Fibroblast of lung (primary cell): ENCODE data around the gene LAMA5. TPM values are rescaled to one million over a fixed set of nuclear protein-coding genes. Genes with fewer than 3 reads are reported as not detected.

Source experiments
- DNase-seq, 2 donors: peaks; one replicate each; pipeline versions ENCODE4 v3.0.0 to v3.0.0-alpha.2; 2010; ENCODE audit warnings: low read depth in 2 of 2
- H2AFZ ChIP-seq: 2 replicates; pipeline ENCODE4 v1.5.1; 2012; ENCODE audit warnings: low read length, control low read depth, inconsistent platforms
- H3K27ac ChIP-seq: 2 replicates; pipeline ENCODE4 v1.5.1; 2011; ENCODE audit warnings: low read length, control low read depth; ENCODE audit not compliant: insufficient read depth
- H3K27me3 ChIP-seq: 2 replicates; pipeline ENCODE4 v1.5.1; 2011; ENCODE audit warnings: mild to moderate bottlenecking, low read length; ENCODE audit not compliant: control insufficient read depth, insufficient read depth
- H3K36me3 ChIP-seq: 2 replicates; pipeline ENCODE4 v1.5.1; 2011; ENCODE audit warnings: low read length; ENCODE audit not compliant: control insufficient read depth, insufficient read depth
- H3K4me1 ChIP-seq: 2 replicates; pipeline ENCODE4 v1.5.1; 2011; ENCODE audit warnings: low read length; ENCODE audit not compliant: control insufficient read depth, insufficient read depth; ENCODE audit errors: extremely low read depth
- H3K4me2 ChIP-seq: 2 replicates; pipeline ENCODE4 v1.5.1; 2011; ENCODE audit warnings: low read length, control low read depth; ENCODE audit not compliant: insufficient read depth; ENCODE audit errors: extremely low read depth
- H3K4me3 ChIP-seq, 4 experiments: fragments of 200-600 bp in 1 of 4; sonication (generic) in 1 of 4; replicated peaks in 1 of 4; 2 replicates each; pipeline ENCODE4 v1.5.1; 2011 to 2016; ENCODE audit warnings: low read length in 4 of 4, low read depth in 3 of 4, mild to moderate bottlenecking in 3 of 4, control low read depth in 2 of 4, inconsistent platforms in 1 of 4, mixed read lengths in 1 of 4; ENCODE audit not compliant: insufficient read depth in 1 of 4; ENCODE audit errors: control extremely low read depth in 1 of 4
- H3K79me2 ChIP-seq: 2 replicates; pipeline ENCODE4 v1.5.1; 2012; ENCODE audit warnings: mild to moderate bottlenecking, low read length, inconsistent platforms; ENCODE audit not compliant: control insufficient read depth, insufficient read depth
- H3K9ac ChIP-seq: 2 replicates; pipeline ENCODE4 v1.5.1; 2011; ENCODE audit warnings: mild to moderate bottlenecking, low read length, control low read depth; ENCODE audit not compliant: insufficient read depth
- H3K9me3 ChIP-seq: 2 replicates; pipeline ENCODE4 v1.5.1; 2012; ENCODE audit warnings: low read depth, low read length; ENCODE audit not compliant: control insufficient read depth, insufficient read depth
- H4K20me1 ChIP-seq: 2 replicates; pipeline ENCODE4 v1.5.1; 2011; ENCODE audit warnings: low read length; ENCODE audit not compliant: control insufficient read depth, insufficient read depth; ENCODE audit errors: extremely low read depth
- EZH2 ChIP-seq: IDR thresholded peaks from 2 replicates; pipeline ENCODE4 v1.5.1; 2012; ENCODE audit warnings: low read length, control low read depth, mild to moderate bottlenecking; ENCODE audit errors: missing control alignments
- polyA plus RNA-seq, 2 donors: library from polyadenylated mRNA; depleted of rRNA in 1 of 2; stranded (reverse) in 1 of 2; unstranded in 1 of 2; fragments of >200 nt; gene quantifications; 2 replicates each; pipeline ENCODE4 v1.2.1, GENCODE V29; 2011 to 2012; ENCODE audit warnings: missing spikeins in 1 of 2
- total RNA-seq: library from RNA; depleted of rRNA; stranded (reverse); fragments of >200 nt; gene quantifications from 2 replicates; pipeline ENCODE4 v1.2.1, GENCODE V29; 2014
- TF ChIP-seq, protein P1 (sequence below), 2 donors: IDR thresholded peaks in 1 of 2; conservative IDR thresholded peaks in 1 of 2; 1 replicate in 1 of 2; 2 replicates in 1 of 2; pipeline ENCODE4 v1.5.1; 2011 to 2012; ENCODE audit warnings: low read length in 2 of 2, control low read depth in 1 of 2, inconsistent platforms in 1 of 2, low read depth in 1 of 2, mild to moderate bottlenecking in 1 of 2

The LAMA5 gene
- total and polyA plus RNA-seq, 2 donors (not counting 1 experiment from before 2014, with no cell fraction given), result 1.5 to 81.6 TPM

DNA sequence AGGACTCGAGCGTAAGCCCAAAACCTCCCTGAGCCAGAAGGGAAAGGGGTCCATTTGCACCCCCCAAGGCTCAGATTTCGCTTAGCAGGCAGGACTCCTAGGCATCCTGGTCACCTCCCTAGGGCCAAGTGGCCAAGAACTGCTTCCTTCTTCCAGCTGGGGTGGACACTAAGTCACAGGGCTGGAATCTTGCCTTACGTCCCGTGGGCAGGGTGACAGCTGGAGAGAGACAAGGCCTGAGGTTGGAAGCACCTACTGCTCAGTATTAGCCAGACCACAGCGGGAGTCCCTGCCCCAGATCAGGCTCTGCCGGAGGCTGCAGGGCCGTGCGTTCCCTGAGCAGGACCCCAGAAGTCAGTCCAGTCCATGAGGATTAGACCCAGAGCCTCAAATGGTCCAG, 19.7 kb downstream of the LAMA5 start:
- Histone ChIP-seq H3K79me2 (no peaks in the 10 kb centered on the region), H3K27ac (no peak overlapping the region), H4K20me1 (no peaks in the 10 kb centered on the region), H3K4me3 (no peak overlapping the region), H3K4me2 (no peak overlapping the region), H3K27me3 (no peaks in the 10 kb centered on the region), H3K9ac (no peak overlapping the region), H2AFZ (no peak overlapping the region), H3K4me1 (no peaks in the 10 kb centered on the region), H3K36me3 (peaks cover 20% of the 10 kb centered on the region), H3K9me3 (no peaks in the 10 kb centered on the region)
- no peak for DNase-seq
- TF ChIP-seq EZH2, result no peak
- TF ChIP-seq, protein P1, sequence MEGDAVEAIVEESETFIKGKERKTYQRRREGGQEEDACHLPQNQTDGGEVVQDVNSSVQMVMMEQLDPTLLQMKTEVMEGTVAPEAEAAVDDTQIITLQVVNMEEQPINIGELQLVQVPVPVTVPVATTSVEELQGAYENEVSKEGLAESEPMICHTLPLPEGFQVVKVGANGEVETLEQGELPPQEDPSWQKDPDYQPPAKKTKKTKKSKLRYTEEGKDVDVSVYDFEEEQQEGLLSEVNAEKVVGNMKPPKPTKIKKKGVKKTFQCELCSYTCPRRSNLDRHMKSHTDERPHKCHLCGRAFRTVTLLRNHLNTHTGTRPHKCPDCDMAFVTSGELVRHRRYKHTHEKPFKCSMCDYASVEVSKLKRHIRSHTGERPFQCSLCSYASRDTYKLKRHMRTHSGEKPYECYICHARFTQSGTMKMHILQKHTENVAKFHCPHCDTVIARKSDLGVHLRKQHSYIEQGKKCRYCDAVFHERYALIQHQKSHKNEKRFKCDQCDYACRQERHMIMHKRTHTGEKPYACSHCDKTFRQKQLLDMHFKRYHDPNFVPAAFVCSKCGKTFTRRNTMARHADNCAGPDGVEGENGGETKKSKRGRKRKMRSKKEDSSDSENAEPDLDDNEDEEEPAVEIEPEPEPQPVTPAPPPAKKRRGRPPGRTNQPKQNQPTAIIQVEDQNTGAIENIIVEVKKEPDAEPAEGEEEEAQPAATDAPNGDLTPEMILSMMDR (conservative IDR thresholded peaks at IDR 0.05 in 1 of 2, IDR thresholded peaks at IDR 0.05 in 1 of 2; ENCODE audit: low read depth in 1 of 2, low read length in 2 of 2), result no peak

DNA sequence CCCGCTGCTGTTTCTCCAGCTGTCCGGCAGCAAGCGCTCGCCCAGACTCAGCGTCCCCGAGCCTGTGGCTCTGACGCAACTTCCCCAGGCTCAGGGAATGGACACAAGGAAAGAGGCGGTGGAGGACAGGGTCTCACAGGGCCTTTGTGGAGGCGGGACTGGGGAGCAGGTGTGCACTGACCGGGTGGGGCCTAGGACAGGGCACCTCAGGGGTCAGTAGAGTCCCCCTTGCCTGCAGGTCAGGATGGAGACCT, 20.0 kb downstream of the LAMA5 start:
- no peak overlapping the region for H3K4me3 ChIP-seq
- H3K9me3 ChIP-seq, result no peaks in the 10 kb centered on the region
- no peak overlapping the region for H3K4me2 ChIP-seq
- TF ChIP-seq, protein P1 (conservative IDR thresholded peaks at IDR 0.05 in 1 of 2, IDR thresholded peaks at IDR 0.05 in 1 of 2; ENCODE audit: low read depth in 1 of 2, low read length in 2 of 2), result no peak
- H3K9ac ChIP-seq, result no peak overlapping the region
- peaks cover 20% of the 10 kb centered on the region for H3K36me3 ChIP-seq
- no peaks in the 10 kb centered on the region for H4K20me1 ChIP-seq
- DNase-seq, result no peak
- no peaks in the 10 kb centered on the region for H3K27me3 ChIP-seq
- H3K27ac ChIP-seq, result no peak overlapping the region
- no peaks in the 10 kb centered on the region for H3K4me1 ChIP-seq
- no peak overlapping the region for H2AFZ ChIP-seq
- no peaks in the 10 kb centered on the region for H3K79me2 ChIP-seq

DNA sequence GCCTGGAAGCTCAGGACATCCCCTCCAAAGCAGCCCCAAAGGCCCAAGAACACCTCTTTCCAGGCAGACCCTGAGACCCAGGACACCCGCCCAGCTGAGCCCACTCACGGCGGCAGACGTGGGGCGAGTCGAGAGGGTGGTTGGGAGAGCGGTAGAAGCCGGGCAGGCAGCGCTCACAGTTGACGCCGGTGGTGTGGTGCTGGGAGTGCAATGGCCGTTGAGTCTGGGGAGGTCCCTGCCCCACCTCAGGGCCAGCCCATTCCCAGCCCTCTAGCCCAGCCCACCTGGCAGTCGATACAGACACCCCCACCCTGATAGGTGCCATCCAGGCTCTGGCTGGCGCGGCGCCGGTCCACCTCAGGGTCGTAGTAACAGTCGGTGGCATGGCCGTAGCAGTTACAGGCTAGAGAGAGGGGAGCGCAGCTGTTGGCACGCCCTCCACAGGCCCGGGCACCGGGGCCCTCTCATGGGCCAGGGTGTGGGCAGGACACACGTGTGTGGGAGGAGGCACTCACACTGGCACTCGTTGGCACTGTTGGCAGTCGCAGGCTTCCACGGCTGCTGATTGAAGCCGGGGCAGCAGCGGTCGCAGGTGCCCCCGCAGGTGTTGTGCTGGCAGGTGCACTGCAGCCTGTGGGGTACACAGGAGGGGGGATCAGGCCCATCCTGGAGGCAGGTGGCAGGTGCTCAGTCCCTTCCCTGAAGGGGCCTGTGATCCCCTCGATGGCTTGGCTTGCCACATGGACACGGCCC, 20.5 kb downstream of the LAMA5 start:
- H3K9me3 ChIP-seq, result no peaks in the 10 kb centered on the region
- H3K36me3 ChIP-seq, result peaks cover 17% of the 10 kb centered on the region
- no peak for DNase-seq
- no peaks in the 10 kb centered on the region for H4K20me1 ChIP-seq
- no peaks in the 10 kb centered on the region for H3K27me3 ChIP-seq
- no peaks in the 10 kb centered on the region for H3K4me1 ChIP-seq
- no peak overlapping the region for H3K9ac ChIP-seq
- no peak overlapping the region for H3K4me3 ChIP-seq
- no peak overlapping the region for H2AFZ ChIP-seq
- TF ChIP-seq, protein P1 (conservative IDR thresholded peaks at IDR 0.05 in 1 of 2, IDR thresholded peaks at IDR 0.05 in 1 of 2; ENCODE audit: low read depth in 1 of 2, low read length in 2 of 2), result no peak
- no peak for TF ChIP-seq EZH2
- no peak overlapping the region for H3K27ac ChIP-seq
- H3K4me2 ChIP-seq, result no peak overlapping the region
- no peaks in the 10 kb centered on the region for H3K79me2 ChIP-seq
